Stimulated activated CD8-positive, alpha-beta memory T cell treated with anti-CD3 and anti-CD28 coated beads, Interleukin-4, amount 100 ng/mL, for 48 hours (primary cell): ENCODE measurements around the gene NMUR1.

Source experiments
- DNase-seq: peaks from one replicate; pipeline ENCODE4 v3.0.0-alpha.2; 2020

The NMUR1 gene

GRCh38 chr2:231524477-231525247, 5.6 kb downstream of the NMUR1 start:
- DNase-seq = peak; percentile 22

- DNase-seq = peak; percentile 32
These were observed 6.6 kb downstream of the NMUR1 start for GRCh38 chr2:231523451-231524285.

- no peak for DNase-seq
These were observed 7.6 kb downstream of the NMUR1 start for GRCh38 chr2:231522418-231523180.

- no peak for DNase-seq
These were observed 8.8 kb downstream of the NMUR1 start for GRCh38 chr2:231521443-231521842.

- DNase-seq = no peak
These were observed 10.2 kb downstream of the NMUR1 start for GRCh38 chr2:231519975-231520555.

- DNase-seq = no peak
These were observed 11.5 kb downstream of the NMUR1 start for GRCh38 chr2:231518771-231519170.

GRCh38 chr2:231515603-231516002, 14.6 kb downstream of the NMUR1 start:
- no peak for DNase-seq

- DNase-seq = no peak
These were observed 15.3 kb downstream of the NMUR1 start for GRCh38 chr2:231514951-231515297.

GRCh38 chr2:231514225-231514950, 15.9 kb downstream of the NMUR1 start:
- peak; percentile 97 for DNase-seq

- no peak for DNase-seq
These were observed 16.5 kb downstream of the NMUR1 start for GRCh38 chr2:231513746-231514224.

- no peak for DNase-seq
These were observed 18.0 kb downstream of the NMUR1 start for GRCh38 chr2:231512222-231512621.

GRCh38 chr2:231503766-231504165, 26.5 kb downstream of the NMUR1 start:
- no peak for DNase-seq

GRCh38 chr2:231502596-231502995, 27.6 kb downstream of the NMUR1 start:
- no peak for DNase-seq

GRCh38 chr2:231497651-231498050, 32.6 kb downstream of the NMUR1 start:
- no peak for DNase-seq

- DNase-seq = no peak
These were observed 35.6 kb downstream of the NMUR1 start for GRCh38 chr2:231494669-231495068.

- no peak for DNase-seq
These were observed 39.4 kb downstream of the NMUR1 start for GRCh38 chr2:231490801-231491200.

GRCh38 chr2:231489990-231490389, 40.3 kb downstream of the NMUR1 start:
- peak; percentile 54 for DNase-seq

- DNase-seq = no peak
These were observed 41.9 kb downstream of the NMUR1 start for GRCh38 chr2:231488331-231488730.

GRCh38 chr2:231486851-231487596, 43.2 kb downstream of the NMUR1 start:
- DNase-seq = no peak

GRCh38 chr2:231483398-231484329, 46.6 kb downstream of the NMUR1 start:
- peak; percentile 56 for DNase-seq
